Transverse colon (tissue), 4 donors: ENCODE results near the gene TEAD3. TPM values are rescaled to one million over a fixed set of nuclear protein-coding genes. Genes with fewer than 3 reads are reported as not detected.
A peak's percentile ranks its signal among the peaks of the same experiment; 100 is the strongest.

Experiments used
- DNase-seq: peaks from one replicate; pipeline ENCODE4 v3.0.0-alpha.2; 2019
- H3K27ac ChIP-seq, 4 donors: fragments of 200-600 bp; sonication (generic); 2 replicates each; pipeline ENCODE4 v1.5.1; 2016 to 2018; ENCODE audit warnings: inconsistent platforms in 4 of 4
- H3K27me3 ChIP-seq: fragments of 200-600 bp; sonication (generic); 2 replicates; pipeline ENCODE4 v1.5.1; 2017; ENCODE audit warnings: inconsistent platforms
- H3K36me3 ChIP-seq, 4 donors: fragments of 200-600 bp; sonication (generic); 2 replicates each; pipeline ENCODE4 v1.5.1; 2017 to 2019; ENCODE audit warnings: inconsistent platforms in 4 of 4
- H3K4me1 ChIP-seq, 4 donors: fragments of 200-600 bp; sonication (generic); 2 replicates each; pipeline ENCODE4 v1.5.1; 2017 to 2020; ENCODE audit warnings: inconsistent platforms in 4 of 4
- H3K4me3 ChIP-seq, 4 donors: fragments of 200-600 bp; sonication (generic); 1 replicate in 1 of 4; 2 replicates in 3 of 4; pipeline versions ENCODE4 v1.5.1 to v1.6.1; 2017 to 2019; ENCODE audit warnings: inconsistent platforms in 4 of 4
- H3K9me3 ChIP-seq, 2 donors: fragments of 200-600 bp; sonication (generic); 2 replicates each; pipeline ENCODE4 v1.5.1; 2017 to 2019; ENCODE audit warnings: inconsistent platforms in 2 of 2
- EP300 ChIP-seq: sonication (generic); formaldehyde crosslinking; IDR thresholded peaks from one replicate; pipeline ENCODE4 v1.6.1; 2017; ENCODE audit warnings: antibody characterized with exemption, low read depth
- POLR2A ChIP-seq: fragments of 450-650 bp; IDR thresholded peaks from one replicate; pipeline ENCODE4 v1.6.1; 2016; ENCODE audit warnings: antibody characterized with exemption, mild to moderate bottlenecking, moderate library complexity
- POLR2AphosphoS5 ChIP-seq, 3 donors: sonication (generic); formaldehyde crosslinking; IDR thresholded peaks; one replicate each; pipeline ENCODE4 v1.6.1; 2016; ENCODE audit warnings: antibody characterized with exemption in 3 of 3
- WGBS, 2 donors: methylation state at CpG; one replicate each; pipeline ENCODE4 v1.1.5; 2018; ENCODE audit warnings: low coverage in 1 of 2; 5-methylcytosine and 5-hydroxymethylcytosine counted together
- in situ Hi-C, 4 donors: fragments of 200-750 bp; cut with MboI; loops; one replicate each; pipeline versions ENCODE4 v1.15.0 to v1.15.1; 2017; ENCODE audit warnings: low sequenced_read_pairs in 3 of 4, low pct_ligation_motif_present in 1 of 4, low pct_unique_long_range_greater_than_20kb in 1 of 4
- intact Hi-C: fragments of 100-400 bp; cut with DNase I; formaldehyde crosslinking; loops from one replicate; pipeline ENCODE4 v1.15.1; 2023; ENCODE audit warnings: low total_unique reads
- total RNA-seq, 4 donors: library from RNA; depleted of rRNA; stranded (reverse); fragments of >200 nt; gene quantifications; one replicate each; pipeline ENCODE4 v1.1.0, GENCODE V29; 2016
- TF ChIP-seq, protein P1 (sequence below), 5 experiments: fragments of 200-600 bp in 3 of 5; fragments of 450-650 bp in 2 of 5; sonication (generic) in 3 of 5; IDR thresholded peaks; 1 replicate in 2 of 5; 2 replicates in 3 of 5; pipeline ENCODE4 v1.5.1; 2016 to 2017; ENCODE audit warnings: antibody characterized with exemption in 5 of 5, inconsistent platforms in 3 of 5, mild to moderate bottlenecking in 2 of 5, moderate library complexity in 1 of 5

TEAD3 gene
- total RNA-seq: 10 to 100 TPM; 23.0 to 67.7 (median 25.3) TPM

DNA sequence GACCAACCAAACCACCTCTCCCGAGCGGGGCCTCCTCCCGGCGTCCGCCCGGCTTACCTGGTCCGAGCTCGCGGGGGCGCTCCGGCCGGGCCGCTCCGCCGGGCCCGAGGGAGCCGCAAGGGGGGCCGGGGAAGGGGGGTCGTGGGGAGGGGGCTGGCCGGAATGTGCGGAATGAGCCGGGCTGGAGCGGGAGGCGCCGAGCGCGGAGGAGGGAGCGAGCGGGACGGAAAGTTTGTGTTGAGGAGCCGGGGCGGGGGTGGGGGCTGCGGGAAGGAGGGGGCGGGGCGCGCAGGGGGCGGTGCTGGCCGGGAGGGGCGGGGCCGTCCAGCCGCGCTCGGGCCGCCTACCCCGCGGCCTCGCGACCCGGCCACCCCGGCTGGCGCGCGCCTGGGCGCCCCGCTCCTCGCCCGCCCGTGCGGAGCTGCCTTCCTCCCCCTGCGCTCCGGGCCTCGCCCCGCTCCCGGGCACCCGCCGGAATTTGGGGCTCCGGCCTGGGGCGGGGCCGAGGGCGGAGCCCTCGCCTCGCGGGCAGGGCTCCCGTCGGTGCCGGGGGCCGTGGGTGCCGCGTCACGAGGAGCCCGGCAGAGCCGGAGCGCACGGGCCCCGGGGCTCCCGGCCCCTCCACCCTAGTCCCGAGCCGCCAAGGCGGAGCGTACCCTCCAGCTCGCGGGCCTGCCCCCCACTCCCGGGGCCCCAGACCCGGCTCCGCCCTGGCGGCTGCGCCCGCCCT is at the start of gene TEAD3:
TSS of gene TEAD3 (minus strand) at position 239 of the 730 bp plus-strand sequence.
- TF ChIP-seq POLR2AphosphoS5 (IDR thresholded peaks at IDR 0.05): peak in 2 of 3 donors; percentile 5 to 11
- TF ChIP-seq, protein P1, sequence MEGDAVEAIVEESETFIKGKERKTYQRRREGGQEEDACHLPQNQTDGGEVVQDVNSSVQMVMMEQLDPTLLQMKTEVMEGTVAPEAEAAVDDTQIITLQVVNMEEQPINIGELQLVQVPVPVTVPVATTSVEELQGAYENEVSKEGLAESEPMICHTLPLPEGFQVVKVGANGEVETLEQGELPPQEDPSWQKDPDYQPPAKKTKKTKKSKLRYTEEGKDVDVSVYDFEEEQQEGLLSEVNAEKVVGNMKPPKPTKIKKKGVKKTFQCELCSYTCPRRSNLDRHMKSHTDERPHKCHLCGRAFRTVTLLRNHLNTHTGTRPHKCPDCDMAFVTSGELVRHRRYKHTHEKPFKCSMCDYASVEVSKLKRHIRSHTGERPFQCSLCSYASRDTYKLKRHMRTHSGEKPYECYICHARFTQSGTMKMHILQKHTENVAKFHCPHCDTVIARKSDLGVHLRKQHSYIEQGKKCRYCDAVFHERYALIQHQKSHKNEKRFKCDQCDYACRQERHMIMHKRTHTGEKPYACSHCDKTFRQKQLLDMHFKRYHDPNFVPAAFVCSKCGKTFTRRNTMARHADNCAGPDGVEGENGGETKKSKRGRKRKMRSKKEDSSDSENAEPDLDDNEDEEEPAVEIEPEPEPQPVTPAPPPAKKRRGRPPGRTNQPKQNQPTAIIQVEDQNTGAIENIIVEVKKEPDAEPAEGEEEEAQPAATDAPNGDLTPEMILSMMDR (IDR thresholded peaks at IDR 0.05): peak in 2 of 5 experiments; percentile 15 to 22
- no peak for TF ChIP-seq POLR2A
- peak within 1 kb of the TSS; percentile 64 to 98 (median 94) for H3K4me3 ChIP-seq
- in situ Hi-C loops: no loop called here
- no peaks in the 10 kb centered on the region for H3K9me3 ChIP-seq
- peaks cover 11% of the 10 kb centered on the region for H3K27me3 ChIP-seq
- intact Hi-C loops: loop anchor here (1.0 kb wide), 1 partner anchor 155 kb away; the partner anchor contains the start of gene PPARD
- H3K27ac ChIP-seq: peak within 1 kb of the TSS; percentile 94 to 99 (median 98)
- WGBS, 2 donors: 1% methylated on average over 25 of the region's 98 CpGs; no CpG with 5 or more reads in 1 of the 2 donors
- DNase-seq: peak; percentile 74
- peaks cover 9 to 47% (median 41%) of the 10 kb centered on the region in 4 donors for H3K4me1 ChIP-seq
- no peaks in the 10 kb centered on the region for H3K36me3 ChIP-seq

DNA sequence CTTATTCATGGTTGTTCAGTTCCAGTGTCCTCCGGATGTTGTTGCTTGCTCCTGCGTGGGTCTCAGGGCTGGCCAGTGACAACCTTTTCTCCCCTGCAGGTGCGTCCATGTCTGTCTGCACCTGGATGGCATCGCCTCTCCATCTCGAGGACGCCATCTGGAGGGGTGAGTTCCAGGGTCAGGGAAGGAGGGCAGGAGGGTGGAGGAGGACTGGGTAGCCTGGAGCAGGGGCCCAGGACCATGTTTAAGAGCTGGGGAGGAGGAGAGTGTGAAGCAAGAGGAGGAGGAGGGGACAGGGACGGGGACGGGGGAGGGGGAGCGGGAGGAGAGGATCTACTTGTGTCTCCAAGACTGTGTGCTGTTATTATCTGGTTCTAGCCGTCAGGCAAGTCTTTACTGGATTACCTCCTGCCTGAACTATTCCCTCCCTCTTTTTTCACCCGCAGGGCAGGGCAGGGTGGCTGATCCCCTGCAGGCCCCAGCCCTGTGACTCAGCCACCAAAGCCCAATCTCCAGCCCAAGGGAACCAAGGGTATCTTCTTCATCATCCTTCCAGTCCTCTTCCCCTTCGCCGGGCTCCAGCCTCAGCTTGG is 48.0 kb upstream of the TEAD3 start:
- Histone ChIP-seq H3K36me3 (no peaks in the 10 kb centered on the region), H3K27me3 (peaks cover 5% of the 10 kb centered on the region), H3K4me3 (no peak overlapping the region), H3K27ac (no peak overlapping the region), H3K4me1 (no peaks in the 10 kb centered on the region), H3K9me3 (no peaks in the 10 kb centered on the region)
- DNase-seq: no peak
- 70 to 80% methylated on average over 2 to 13 of the region's 13 CpGs for WGBS, 2 donors
- no peak for TF ChIP-seq POLR2A
- TF ChIP-seq POLR2AphosphoS5 (IDR thresholded peaks at IDR 0.05): no peak
- TF ChIP-seq, protein P1 (IDR thresholded peaks at IDR 0.05): no peak
- no peak for TF ChIP-seq EP300
- intact Hi-C loops: no loop called here
- in situ Hi-C loops: no loop called here

DNA sequence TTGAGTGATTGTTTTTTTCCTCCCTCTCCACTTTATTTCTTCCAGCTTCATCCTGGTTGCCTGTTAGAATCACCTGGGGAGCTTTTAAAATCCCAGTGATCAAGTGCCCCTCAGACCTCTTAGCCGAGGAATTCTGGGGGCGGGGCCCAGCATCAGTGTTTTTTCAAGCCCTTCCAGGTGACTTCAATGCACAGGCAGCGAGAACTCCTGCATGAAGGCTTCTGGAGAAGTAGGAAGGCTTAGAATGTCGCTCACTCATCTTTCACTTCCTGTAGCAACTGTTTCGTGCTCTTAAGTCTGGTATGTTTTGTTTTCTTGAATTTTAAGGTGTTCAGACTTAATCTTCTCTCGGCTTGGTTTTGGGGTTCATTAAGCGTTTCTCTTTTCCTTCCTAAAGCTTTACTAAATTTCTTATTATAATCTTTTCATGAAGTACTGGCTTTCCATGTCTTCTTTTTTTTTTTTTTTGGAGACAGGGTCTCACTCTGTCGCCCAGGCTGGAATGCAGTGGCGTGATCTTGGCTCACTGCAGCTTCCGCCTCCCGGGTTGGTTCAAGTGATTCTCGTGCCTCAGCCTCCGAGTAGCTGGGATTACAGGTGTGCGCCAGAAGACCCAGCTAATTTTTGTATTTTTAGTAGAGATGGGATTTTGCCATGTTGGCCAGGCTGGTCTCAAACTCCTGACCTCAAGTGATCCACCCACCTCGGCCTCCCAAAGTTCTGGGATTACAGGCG is 46.7 kb upstream of the TEAD3 start:
- intact Hi-C loops: no loop called here
- no peak for DNase-seq
- 83 to 91% methylated on average over 9 to 16 of the region's 16 CpGs for WGBS, 2 donors
- no peak overlapping the region for H3K4me3 ChIP-seq
- no peaks in the 10 kb centered on the region for H3K36me3 ChIP-seq
- TF ChIP-seq EP300: no peak
- in situ Hi-C loops: no loop called here
- H3K9me3 ChIP-seq: no peaks in the 10 kb centered on the region
- no peaks in the 10 kb centered on the region for H3K4me1 ChIP-seq
- no peak overlapping the region for H3K27ac ChIP-seq
- peaks cover 5% of the 10 kb centered on the region for H3K27me3 ChIP-seq

DNA sequence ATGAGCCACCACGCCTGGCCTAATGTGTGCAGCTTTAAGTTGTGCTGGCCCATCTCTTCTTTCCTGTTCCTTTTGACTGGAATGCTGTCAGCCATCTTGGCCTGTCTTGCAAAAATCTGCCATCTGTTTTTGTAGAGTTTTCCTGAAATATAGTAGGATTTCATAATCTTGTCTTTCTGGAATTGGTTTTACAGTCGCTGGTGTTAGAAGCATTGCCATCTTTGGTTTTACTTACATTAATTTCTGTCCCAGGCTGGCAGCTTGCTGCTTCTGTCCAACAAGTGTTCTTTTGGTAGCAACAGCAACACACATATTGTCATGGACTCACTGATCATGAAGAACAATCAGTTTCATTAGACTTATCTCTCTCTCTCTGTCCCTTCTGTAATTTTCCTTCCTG is 45.0 kb upstream of the TEAD3 start:
- in situ Hi-C loops: no loop called here
- Histone ChIP-seq H3K4me1 (no peaks in the 10 kb centered on the region), H3K36me3 (no peaks in the 10 kb centered on the region), H3K4me3 (no peak overlapping the region), H3K27me3 (no peaks in the 10 kb centered on the region), H3K27ac (no peak overlapping the region), H3K9me3 (no peaks in the 10 kb centered on the region)
- 84 to 86% methylated on average over 2 of the region's 2 CpGs for WGBS, 2 donors
- intact Hi-C loops: no loop called here
- no peak for TF ChIP-seq POLR2AphosphoS5 (IDR thresholded peaks at IDR 0.05)
- TF ChIP-seq POLR2A: no peak
- TF ChIP-seq EP300: no peak
- TF ChIP-seq, protein P1 (IDR thresholded peaks at IDR 0.05): no peak
- DNase-seq: no peak
